Ectodermal cell (in vitro differentiated cells): ENCODE measurements around the gene TTC22. TPM values are rescaled to one million over a fixed set of nuclear protein-coding genes. Genes with fewer than 3 reads are reported as not detected.

ENCODE experiments used
- H3K27ac ChIP-seq: 2 replicates; pipeline ENCODE4 v1.7.0; 2013; ENCODE audit warnings: mild to moderate bottlenecking, low read depth, low read length; ENCODE audit not compliant: insufficient read depth, poor library complexity, severe bottlenecking
- H3K27me3 ChIP-seq: 2 replicates; pipeline ENCODE4 v1.7.0; 2013; ENCODE audit warnings: mild to moderate bottlenecking, low read length; ENCODE audit not compliant: insufficient read depth, control insufficient read depth, poor library complexity, severe bottlenecking
- H3K36me3 ChIP-seq: one replicate; pipeline ENCODE4 v1.7.0; 2013; ENCODE audit warnings: low read length; ENCODE audit not compliant: control insufficient read depth, insufficient read depth
- H3K4me1 ChIP-seq: one replicate; pipeline ENCODE4 v1.7.0; 2013; ENCODE audit warnings: low read length; ENCODE audit not compliant: control insufficient read depth, insufficient read depth
- H3K4me3 ChIP-seq: 2 replicates; pipeline ENCODE4 v1.7.0; 2013; ENCODE audit warnings: low read depth, low read length, control low read depth; ENCODE audit not compliant: insufficient read depth
- H3K9me3 ChIP-seq: 2 replicates; pipeline ENCODE4 v1.7.0; 2013; ENCODE audit warnings: mild to moderate bottlenecking, low read length, moderate library complexity; ENCODE audit not compliant: control insufficient read depth
- WGBS, 2 experiments: methylation state at CpG; one replicate each; pipeline ENCODE4 v1.1.7; 2013; ENCODE audit warnings: missing lambda C conversion rate in 2 of 2; 5-methylcytosine and 5-hydroxymethylcytosine counted together
- polyA plus RNA-seq, 4 experiments: library from polyadenylated mRNA; stranded (reverse); fragments of 50-300 nt; gene quantifications; one replicate each; pipeline ENCODE4 v1.2.3, GENCODE V29; 2013

The TTC22 gene
- polyA plus RNA-seq (2013, experiment 1 of 4) = not detected
- polyA plus RNA-seq (2013, experiment 2 of 4) = 0.07 TPM
- polyA plus RNA-seq (2013, experiment 3 of 4) = not detected
- polyA plus RNA-seq (2013, experiment 4 of 4) = not detected

DNA sequence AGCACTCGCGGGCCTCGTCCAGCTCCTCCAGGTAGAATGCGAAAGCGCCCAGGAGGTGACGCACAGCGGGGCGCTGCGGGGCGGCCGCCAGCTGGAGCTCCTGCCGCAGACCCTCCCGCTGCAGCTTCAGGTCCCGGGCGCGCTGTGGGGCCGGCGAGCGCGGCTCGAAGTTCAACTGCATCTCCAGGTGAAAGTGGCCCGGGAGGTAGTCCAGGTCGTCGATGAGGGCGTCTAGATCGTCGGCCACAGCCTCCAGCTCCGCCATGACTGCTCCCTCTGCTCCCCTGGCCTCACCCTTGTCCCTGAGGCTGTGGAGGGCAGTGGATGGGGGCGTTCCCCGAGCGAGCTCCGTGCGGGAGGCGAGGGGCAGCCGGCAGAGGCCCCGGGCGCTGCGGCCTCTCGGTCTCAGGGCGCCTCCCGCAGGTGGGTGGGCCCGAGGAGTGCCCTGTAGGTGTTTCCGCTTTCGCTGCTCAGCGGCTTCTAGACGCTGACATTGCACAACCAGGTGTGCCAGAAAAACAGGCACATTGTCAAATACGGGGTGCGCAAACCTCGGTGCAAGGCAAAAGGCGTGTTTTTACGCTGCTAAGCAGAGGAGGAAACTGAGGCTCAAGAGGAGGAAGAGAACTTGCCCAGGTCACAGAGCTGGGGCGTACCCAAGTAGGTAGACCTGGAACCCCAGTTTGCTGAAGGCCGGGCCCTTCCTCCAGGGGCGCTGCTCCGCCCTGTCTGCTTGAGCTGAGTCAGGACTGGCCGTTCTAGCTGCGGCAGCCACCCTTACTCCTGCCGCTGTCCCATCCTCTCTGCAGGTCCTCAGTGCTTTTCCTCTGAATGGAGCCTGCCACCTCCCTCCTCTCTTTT lies at the start of gene TTC22:
TTC22 (minus strand) TSS at position 425 of the 861 bp plus-strand sequence; CDS start at position 265, 160 bp downstream.
- H3K4me3 ChIP-seq = no peak within 1 kb of the TSS
- WGBS, 2 experiments = 65 to 71% methylated on average over 58 of the region's 58 CpGs
- no peaks in the 10 kb centered on the region for H3K4me1 ChIP-seq
- no peaks in the 10 kb centered on the region for H3K36me3 ChIP-seq
- peaks cover 12% of the 10 kb centered on the region for H3K27me3 ChIP-seq
- H3K27ac ChIP-seq = no peak within 1 kb of the TSS
- H3K9me3 ChIP-seq = no peaks in the 10 kb centered on the region

DNA sequence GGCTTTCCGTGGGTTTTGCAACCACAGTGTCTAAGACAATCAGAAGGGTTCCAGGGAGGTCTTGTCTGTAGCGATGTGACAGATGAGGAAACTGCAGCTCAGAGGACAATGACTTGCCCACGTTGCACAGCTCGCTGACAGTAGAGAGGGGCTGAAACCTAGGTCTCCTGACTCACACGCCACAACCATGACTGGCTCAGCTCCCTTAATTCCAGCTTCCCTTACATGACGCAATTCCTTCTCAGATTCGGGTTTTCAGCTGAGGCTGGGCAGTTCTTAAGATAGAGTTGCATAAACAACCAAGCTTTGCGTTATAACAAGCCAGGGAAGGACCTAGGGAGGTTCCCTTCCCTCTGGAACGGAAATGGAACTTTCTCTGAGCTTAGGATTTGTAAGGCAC lies 49.6 kb upstream of the TTC22 start:
- no peaks in the 10 kb centered on the region for H3K27me3 ChIP-seq
- H3K4me3 ChIP-seq = no peak overlapping the region
- H3K27ac ChIP-seq = no peak overlapping the region
- peaks cover 36% of the 10 kb centered on the region for H3K36me3 ChIP-seq
- no peaks in the 10 kb centered on the region for H3K9me3 ChIP-seq
- no peaks in the 10 kb centered on the region for H3K4me1 ChIP-seq
- WGBS, 2 experiments = 96% methylated on average over 9 of the region's 9 CpGs

DNA sequence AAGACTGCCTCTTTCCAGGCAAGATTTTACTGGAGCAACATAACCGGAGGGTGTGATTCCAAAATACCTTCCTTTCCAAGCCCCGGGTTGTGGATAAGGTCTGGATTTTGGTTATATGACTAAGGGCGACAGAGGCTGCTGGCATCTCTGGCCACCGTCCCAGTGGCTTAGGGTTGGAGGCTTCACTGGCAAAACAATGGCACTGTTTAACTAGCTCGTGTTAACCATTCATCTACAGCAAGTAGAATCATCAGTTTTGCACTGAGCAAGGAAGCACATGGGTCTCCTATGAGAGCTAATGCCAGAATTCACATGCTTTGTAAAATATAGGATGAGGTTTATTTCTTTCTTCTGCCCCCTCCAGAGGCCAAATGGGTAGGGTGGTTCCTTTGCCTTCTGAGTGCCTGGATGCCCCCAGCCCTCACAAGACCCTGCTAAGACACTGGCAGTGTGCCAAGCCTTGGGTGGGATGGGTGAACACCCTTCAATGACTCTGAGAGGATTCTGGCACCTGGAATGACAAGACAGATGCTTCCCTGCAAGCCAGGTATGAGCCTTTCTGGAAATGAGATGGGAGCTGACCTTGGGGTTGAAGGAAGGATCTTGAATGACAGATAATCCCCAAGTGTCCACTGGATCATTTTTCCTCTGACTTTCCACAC lies 49.1 kb upstream of the TTC22 start:
- Histone ChIP-seq H3K27ac (no peak overlapping the region), H3K4me1 (no peaks in the 10 kb centered on the region), H3K4me3 (no peak overlapping the region), H3K27me3 (no peaks in the 10 kb centered on the region), H3K36me3 (peaks cover 36% of the 10 kb centered on the region), H3K9me3 (no peaks in the 10 kb centered on the region)
- 96 to 97% methylated on average over 5 of the region's 5 CpGs for WGBS, 2 experiments

DNA sequence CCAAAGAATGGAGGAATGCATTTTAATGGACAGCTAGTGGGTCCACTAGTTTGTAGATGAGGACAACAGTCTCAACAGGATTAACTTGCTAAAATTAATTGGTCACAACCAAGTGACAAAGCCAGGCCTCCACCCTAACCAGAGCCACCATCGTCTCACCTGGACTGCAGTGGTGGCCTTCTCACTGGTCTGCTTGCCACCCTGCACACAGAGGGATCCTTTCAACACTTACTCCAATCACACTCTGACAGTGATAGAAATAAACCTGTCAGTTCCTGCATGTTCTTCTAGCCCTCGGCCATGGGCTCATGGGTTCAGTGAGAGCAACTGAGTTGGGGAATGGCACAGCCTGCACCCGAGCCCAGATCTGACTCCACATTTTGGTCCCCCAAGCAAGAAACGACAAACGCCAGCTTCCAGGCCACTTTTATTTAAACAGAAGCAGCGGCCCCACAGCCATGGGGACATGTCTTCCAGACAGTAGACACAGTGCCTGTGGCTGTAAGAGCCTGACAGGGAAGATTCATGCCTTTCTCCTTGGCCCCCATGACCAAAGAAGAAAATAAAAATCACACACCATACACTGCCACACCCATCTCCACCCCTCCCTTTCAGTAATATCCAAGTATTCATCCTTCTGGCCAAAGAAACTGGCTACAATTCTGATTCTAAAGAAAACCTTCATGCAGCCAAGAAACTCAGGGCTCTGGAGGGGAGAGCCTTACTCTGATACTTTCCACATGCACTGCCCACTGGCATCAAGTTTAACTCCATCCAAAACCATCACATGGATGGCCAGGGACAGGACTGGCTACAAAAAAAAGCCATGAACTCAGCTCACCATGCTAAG lies 48.3 kb upstream of the TTC22 start:
- Histone ChIP-seq H3K4me3 (no peak overlapping the region), H3K27ac (no peak overlapping the region), H3K27me3 (no peaks in the 10 kb centered on the region), H3K4me1 (no peaks in the 10 kb centered on the region), H3K36me3 (peaks cover 36% of the 10 kb centered on the region), H3K9me3 (no peaks in the 10 kb centered on the region)
- 93 to 94% methylated on average over 6 of the region's 6 CpGs for WGBS, 2 experiments

DNA sequence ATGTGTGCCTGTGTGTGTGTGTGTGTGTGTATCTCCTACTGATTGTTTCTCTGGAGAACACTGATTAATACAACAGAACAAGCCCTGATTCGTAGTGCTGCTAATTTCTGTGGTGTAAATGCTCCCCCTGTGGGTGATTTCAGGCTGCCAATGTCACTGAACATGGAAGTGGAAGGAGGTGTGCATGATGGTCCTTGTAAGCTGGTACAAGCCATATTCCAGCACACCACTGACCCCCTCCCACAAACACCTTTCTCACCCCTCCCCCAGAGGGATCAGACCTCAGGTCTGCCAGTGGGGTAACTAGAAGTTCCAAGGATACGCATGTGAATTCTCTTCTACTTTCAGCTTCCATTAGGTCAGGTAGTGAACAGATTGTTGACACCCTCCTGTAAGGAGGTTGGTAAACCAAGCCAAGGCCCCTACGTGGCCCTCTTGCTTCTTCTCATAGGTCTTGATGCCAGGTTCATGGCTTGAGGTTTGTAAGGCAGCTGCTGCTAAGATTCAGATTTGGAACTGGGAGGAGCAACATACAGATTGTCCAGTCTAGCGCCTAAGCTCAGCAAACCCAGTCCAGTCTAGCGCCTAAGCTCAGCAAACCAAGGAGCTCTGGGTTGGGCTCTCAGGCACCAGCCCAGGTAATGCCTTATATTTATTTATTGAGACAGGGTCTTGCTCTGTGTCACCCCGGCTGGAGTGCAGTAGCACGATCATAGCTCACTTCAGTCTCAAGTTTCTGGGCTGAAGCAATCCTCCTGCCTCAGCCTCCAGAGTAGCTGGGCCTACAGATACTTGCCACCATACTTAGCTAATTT lies 47.2 kb upstream of the TTC22 start:
- Histone ChIP-seq H3K4me1 (no peaks in the 10 kb centered on the region), H3K4me3 (no peak overlapping the region), H3K27ac (no peak overlapping the region), H3K27me3 (no peaks in the 10 kb centered on the region), H3K9me3 (no peaks in the 10 kb centered on the region), H3K36me3 (peaks cover 29% of the 10 kb centered on the region)
- WGBS, 2 experiments = 96 to 97% methylated on average over 7 of the region's 7 CpGs

DNA sequence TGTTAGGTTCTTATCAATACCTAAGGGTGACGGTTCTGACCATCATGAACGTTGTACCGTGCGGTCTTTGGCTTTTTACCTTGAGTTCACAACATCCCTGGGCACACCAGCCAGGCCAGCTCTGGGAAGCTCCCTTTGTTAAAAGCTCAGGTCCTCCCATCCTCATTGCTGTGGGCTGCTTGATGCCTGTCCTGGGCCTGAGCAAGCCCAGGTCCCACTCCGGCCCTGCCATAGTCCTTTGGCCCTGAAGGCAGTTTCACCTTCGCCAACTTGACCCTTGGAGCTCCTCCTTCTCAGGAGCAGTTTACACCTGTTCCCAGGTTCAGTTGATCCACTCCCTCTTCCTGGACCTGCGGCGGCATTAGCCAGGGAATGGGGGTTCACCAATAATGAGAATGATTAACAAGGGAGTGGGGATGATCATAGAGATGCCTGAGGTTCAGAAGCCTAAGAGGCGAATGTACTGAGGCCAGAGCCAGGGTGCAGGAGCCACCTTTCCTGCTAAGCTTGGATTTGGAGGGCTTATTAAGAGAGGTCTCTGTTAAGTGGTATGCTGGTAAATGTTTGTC lies 45.7 kb upstream of the TTC22 start:
- H3K4me1 ChIP-seq = no peaks in the 10 kb centered on the region
- H3K9me3 ChIP-seq = no peaks in the 10 kb centered on the region
- H3K27ac ChIP-seq = no peak overlapping the region
- H3K4me3 ChIP-seq = no peak overlapping the region
- WGBS, 2 experiments = 94 to 95% methylated on average over 9 of the region's 9 CpGs
- H3K36me3 ChIP-seq = peaks cover 17% of the 10 kb centered on the region
- H3K27me3 ChIP-seq = no peaks in the 10 kb centered on the region

DNA sequence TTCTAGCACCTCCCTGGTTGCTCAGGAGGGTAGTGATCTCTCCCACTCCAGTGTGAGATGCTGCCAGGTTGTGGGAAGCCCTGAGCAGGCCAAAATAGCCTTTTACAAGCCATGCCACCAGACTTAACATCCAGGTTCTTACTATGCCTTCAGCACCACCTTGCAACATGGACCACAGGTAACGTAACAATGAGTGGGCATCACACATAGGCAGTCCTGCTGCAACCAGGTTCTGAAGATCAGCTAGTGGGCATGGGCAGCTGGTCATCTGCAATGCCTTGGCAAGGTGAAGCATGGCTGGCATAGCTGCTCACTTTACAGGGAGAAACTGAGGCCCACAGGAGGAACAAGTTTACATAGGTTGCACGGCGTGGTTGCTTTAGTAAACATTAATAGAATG lies 45.2 kb upstream of the TTC22 start:
- H3K27ac ChIP-seq = no peak overlapping the region
- H3K4me1 ChIP-seq = no peaks in the 10 kb centered on the region
- WGBS, 2 experiments = 95 to 98% methylated on average over 3 of the region's 3 CpGs
- peaks cover 14% of the 10 kb centered on the region for H3K36me3 ChIP-seq
- H3K9me3 ChIP-seq = no peaks in the 10 kb centered on the region
- H3K27me3 ChIP-seq = no peaks in the 10 kb centered on the region
- H3K4me3 ChIP-seq = no peak overlapping the region

DNA sequence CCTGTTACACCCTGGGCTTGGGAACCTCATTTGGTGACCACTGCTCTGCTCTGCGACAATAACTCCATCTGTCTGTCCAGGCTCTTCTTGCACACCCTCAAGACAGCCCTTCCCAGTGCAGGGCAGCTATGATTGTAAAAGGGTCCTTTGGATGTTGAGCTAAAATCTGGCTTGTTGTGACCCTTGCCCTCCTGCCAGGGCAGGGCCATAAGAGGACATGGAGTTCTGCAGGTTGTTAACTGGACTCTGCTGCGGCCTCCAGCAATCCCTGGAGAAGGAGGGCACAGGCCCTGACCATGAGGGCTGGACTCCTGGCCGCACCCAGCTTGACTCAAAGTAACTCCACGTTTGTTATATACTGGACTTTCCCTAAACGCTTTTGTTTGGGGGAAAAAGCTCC lies 44.6 kb upstream of the TTC22 start:
- H3K9me3 ChIP-seq = no peaks in the 10 kb centered on the region
- H3K27me3 ChIP-seq = no peaks in the 10 kb centered on the region
- WGBS, 2 experiments = 94% methylated on average over 5 of the region's 5 CpGs
- peaks cover 11% of the 10 kb centered on the region for H3K36me3 ChIP-seq
- H3K27ac ChIP-seq = no peak overlapping the region
- no peak overlapping the region for H3K4me3 ChIP-seq
- H3K4me1 ChIP-seq = no peaks in the 10 kb centered on the region

DNA sequence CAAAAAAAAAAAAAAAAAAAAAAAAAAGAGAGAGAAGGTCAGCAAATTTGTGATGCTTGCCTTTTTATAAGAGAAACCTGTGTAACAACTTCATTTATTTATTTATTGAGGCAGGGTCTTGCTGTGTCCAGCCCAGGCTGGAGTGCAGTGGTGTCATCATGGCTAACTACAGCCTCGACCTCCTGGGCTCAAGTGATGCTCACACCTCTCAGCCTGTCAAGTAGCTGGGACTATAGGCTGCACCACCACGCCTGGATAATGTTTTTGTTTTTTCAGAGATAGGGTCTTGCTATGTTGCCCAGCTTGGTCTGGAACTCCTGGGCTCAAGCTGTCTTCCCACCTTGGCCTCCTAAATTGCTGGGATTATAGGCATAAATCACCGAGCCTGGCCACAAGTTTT lies 43.4 kb upstream of the TTC22 start:
- H3K36me3 ChIP-seq = peaks cover 10% of the 10 kb centered on the region
- H3K27ac ChIP-seq = no peak overlapping the region
- no peaks in the 10 kb centered on the region for H3K9me3 ChIP-seq
- no peaks in the 10 kb centered on the region for H3K27me3 ChIP-seq
- H3K4me1 ChIP-seq = no peaks in the 10 kb centered on the region
- no peak overlapping the region for H3K4me3 ChIP-seq
- 91 to 96% methylated on average over 3 of the region's 3 CpGs for WGBS, 2 experiments
